CD8-positive, alpha-beta memory T cell (primary cell): ENCODE results near the gene APBB3. TPM values are rescaled to one million over a fixed set of nuclear protein-coding genes. Genes with fewer than 3 reads are reported as not detected.
A peak's percentile ranks its signal among the peaks of the same experiment; 100 is the strongest.

Experiments
- CTCF ChIA-PET: fragments of 350-600 bp; sonication (Branson Sonifier 250); formaldehyde crosslinking; loops from one replicate; lab custom pipeline; 2021; ENCODE audit warnings: antibody characterized with exemption; lab: Charles Lee
- POLR2A ChIA-PET: fragments of 350-600 bp; sonication (Branson Sonifier 250); formaldehyde crosslinking; loops from one replicate; lab custom pipeline; 2021; ENCODE audit warnings: antibody characterized with exemption; lab: Charles Lee
- DNase-seq, 5 donors: peaks; one replicate each; pipeline versions ENCODE4 v3.0.0 to v3.0.0-alpha.2; 2020 to 2022; ENCODE audit warnings: mixed read lengths in 1 of 5
- H3K27ac ChIP-seq: one replicate; pipeline ENCODE4 v1.7.0; 2013; ENCODE audit warnings: low read depth, mild to moderate bottlenecking, low read length, moderate library complexity
- H3K27me3 ChIP-seq: 2 replicates; pipeline ENCODE4 v1.7.0; 2013; ENCODE audit warnings: low read length, mild to moderate bottlenecking; ENCODE audit not compliant: insufficient read depth, poor library complexity, severe bottlenecking
- H3K36me3 ChIP-seq: 2 replicates; pipeline ENCODE4 v1.7.0; 2013; ENCODE audit warnings: mild to moderate bottlenecking, low read length, moderate library complexity; ENCODE audit not compliant: insufficient read depth
- H3K4me1 ChIP-seq: 2 replicates; pipeline ENCODE4 v1.7.0; 2013; ENCODE audit warnings: mild to moderate bottlenecking, low read length, moderate library complexity; ENCODE audit not compliant: insufficient read depth
- H3K4me3 ChIP-seq: 2 replicates; pipeline ENCODE4 v1.7.0; 2013; ENCODE audit warnings: mild to moderate bottlenecking, low read length
- H3K9me3 ChIP-seq: 2 replicates; pipeline ENCODE4 v1.7.0; 2013; ENCODE audit warnings: mild to moderate bottlenecking, low read length
- H3K27ac Mint-ChIP-seq, 8 donors: one replicate each; pipeline ENCODE4 v1.8.0; 2020 to 2021; ENCODE audit warnings: mixed read lengths in 8 of 8, mild to moderate bottlenecking in 6 of 8, inconsistent platforms in 3 of 8, moderate library complexity in 3 of 8
- H3K27me3 Mint-ChIP-seq, 2 donors: one replicate each; pipeline ENCODE4 v1.8.0; 2020 to 2021; ENCODE audit warnings: mixed read lengths in 2 of 2, mild to moderate bottlenecking in 1 of 2, moderate library complexity in 1 of 2
- H3K36me3 Mint-ChIP-seq, 3 donors: one replicate each; pipeline ENCODE4 v1.8.0; 2020 to 2021; ENCODE audit warnings: mixed read lengths in 3 of 3, inconsistent platforms in 1 of 3, mild to moderate bottlenecking in 1 of 3
- H3K4me1 Mint-ChIP-seq, 3 donors: one replicate each; pipeline ENCODE4 v1.8.0; 2020 to 2021; ENCODE audit warnings: mixed read lengths in 3 of 3, inconsistent platforms in 1 of 3, mild to moderate bottlenecking in 1 of 3
- H3K4me3 Mint-ChIP-seq, 7 donors: one replicate each; pipeline ENCODE4 v1.8.0; 2020 to 2021; ENCODE audit warnings: mixed read lengths in 7 of 7, mild to moderate bottlenecking in 6 of 7, moderate library complexity in 4 of 7, inconsistent platforms in 2 of 7
- H3K9me3 Mint-ChIP-seq, 5 donors: one replicate each; pipeline ENCODE4 v1.8.0; 2020 to 2022; ENCODE audit warnings: mixed read lengths in 5 of 5, mild to moderate bottlenecking in 3 of 5, moderate library complexity in 2 of 5, inconsistent platforms in 1 of 5
- polyA plus RNA-seq: library from polyadenylated mRNA; unstranded; fragments of 300-500 nt; fragmentation: Illumina TruSeq; gene quantifications from one replicate; pipeline ENCODE4 v1.2.3, GENCODE V29; 2021
- total RNA-seq, 2 experiments: library from RNA; stranded (reverse); gene quantifications; one replicate each; pipeline ENCODE4 v1.2.3, GENCODE V29; 2021

The APBB3 gene
- total and polyA plus RNA-seq, 3 experiments from 2014 or later, result 3.5 to 17.0 (median 14.1) TPM

DNA sequence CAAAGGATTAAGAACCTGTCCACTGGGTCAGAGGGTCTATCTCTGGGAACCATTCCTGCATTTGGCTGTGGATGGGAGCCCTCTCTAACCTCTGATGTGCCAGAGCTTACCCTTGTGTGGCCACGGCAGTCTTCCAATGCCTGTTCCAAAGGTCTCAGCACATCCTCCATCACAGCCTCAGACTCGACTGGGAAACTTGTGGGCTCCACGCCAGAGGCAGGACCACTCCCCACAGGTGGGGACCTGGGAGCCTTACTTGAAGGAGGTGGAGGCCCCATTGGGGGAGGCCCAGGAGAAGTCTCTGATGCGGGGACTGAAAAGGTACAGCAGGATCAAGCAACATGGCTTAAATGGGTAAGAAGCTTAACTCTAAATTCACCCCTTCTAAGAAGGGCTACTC, 12.5 kb downstream of the APBB3 start:
- H3K4me3 Mint-ChIP-seq, result no peak overlapping the region
- peaks cover 55 to 79% (median 69%) of the 10 kb centered on the region in 3 donors for H3K4me1 Mint-ChIP-seq
- H3K27ac Mint-ChIP-seq, result peak overlapping the region in 4 of 8 donors; percentile 29 to 86 (median 52)
- no peaks in the 10 kb centered on the region for H3K9me3 ChIP-seq
- H3K27me3 ChIP-seq, result no peaks in the 10 kb centered on the region
- peaks cover 0 to 58% (median 9%) of the 10 kb centered on the region in 3 donors for H3K36me3 Mint-ChIP-seq
- H3K36me3 ChIP-seq, result peaks cover 11% of the 10 kb centered on the region
- no peak overlapping the region for H3K4me3 ChIP-seq
- no peak overlapping the region for H3K27ac ChIP-seq
- no peaks in the 10 kb centered on the region for H3K27me3 Mint-ChIP-seq
- H3K4me1 ChIP-seq, result peaks cover 55% of the 10 kb centered on the region
- no peaks in the 10 kb centered on the region for H3K9me3 Mint-ChIP-seq
- POLR2A ChIA-PET, result no interaction called here
- DNase-seq, result no peak
- CTCF ChIA-PET, result interaction anchor here (1.1 to 1.3 kb wide), 2 partner anchors 96 to 159 kb away, joined by 3 to 5 read pairs; partner anchors contain the start of genes IK and NDUFA2

DNA sequence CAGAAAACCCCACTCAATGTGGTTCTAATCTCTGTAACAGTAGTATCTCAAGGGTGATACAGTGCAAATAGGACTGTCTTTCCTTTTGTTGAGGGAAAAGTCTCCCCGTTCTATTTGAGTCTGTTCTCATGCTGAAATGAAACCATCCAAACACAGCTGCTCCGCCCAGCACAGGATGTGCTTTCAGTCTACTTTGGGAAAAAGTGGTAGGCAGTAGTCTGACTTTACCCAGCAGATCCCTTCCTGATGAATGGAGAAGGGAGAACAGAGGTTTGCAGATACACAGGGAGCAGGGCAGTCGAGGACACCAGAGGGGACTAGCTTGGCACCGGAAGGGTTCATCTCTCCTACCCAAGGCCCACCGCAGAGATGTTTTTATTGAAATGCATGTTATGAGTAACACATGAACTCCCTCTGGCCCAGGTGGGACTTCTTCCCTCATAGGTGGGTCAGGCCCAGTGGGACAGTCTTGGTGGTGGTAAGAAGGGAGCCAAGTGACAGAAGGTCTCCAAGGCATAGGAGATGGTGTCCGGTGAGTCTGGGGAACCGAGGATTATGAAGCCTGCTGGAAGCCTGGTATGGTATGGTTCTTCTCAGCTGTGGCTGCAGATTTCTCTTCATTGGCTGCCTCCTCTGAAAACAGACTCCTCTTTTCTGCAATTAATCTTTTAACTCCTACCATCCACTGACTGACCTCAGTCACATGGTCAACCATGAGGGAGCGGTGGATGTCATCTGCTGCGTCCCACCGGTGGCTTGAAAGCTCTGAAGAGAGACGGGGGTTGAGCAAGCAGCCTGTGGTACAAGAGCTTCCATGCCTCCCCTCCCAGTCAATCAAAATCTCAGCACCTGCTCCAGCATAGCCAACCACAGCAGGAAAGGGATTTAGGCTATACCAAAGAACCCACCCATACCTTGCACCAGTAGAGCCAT, 14.0 kb downstream of the APBB3 start:
- peaks cover 47 to 66% (median 59%) of the 10 kb centered on the region in 3 donors for H3K4me1 Mint-ChIP-seq
- Histone ChIP-seq H3K4me3 (no peak overlapping the region), H3K36me3 (peaks cover 11% of the 10 kb centered on the region), H3K27me3 (no peaks in the 10 kb centered on the region), H3K9me3 (no peaks in the 10 kb centered on the region), H3K27ac (no peak overlapping the region), H3K4me1 (peaks cover 43% of the 10 kb centered on the region)
- peaks cover 0 to 54% (median 5%) of the 10 kb centered on the region in 3 donors for H3K36me3 Mint-ChIP-seq
- no peak for DNase-seq
- ChIA-PET CTCF (interaction anchor here (0.6 kb wide), 1 partner anchor 125 kb away, joined by 3 read pairs; no protein-coding TSS in a partner anchor), POLR2A (interaction anchor here (1.3 kb wide), 1 partner anchor 96 kb away, joined by 3 read pairs; the partner anchor contains the start of gene NDUFA2)
- H3K4me3 Mint-ChIP-seq, result peak overlapping the region in 1 of 7 donors; percentile 71
- no peaks in the 10 kb centered on the region for H3K27me3 Mint-ChIP-seq
- H3K27ac Mint-ChIP-seq, result peak overlapping the region in 7 of 8 donors; percentile 19 to 95 (median 74)
- no peaks in the 10 kb centered on the region for H3K9me3 Mint-ChIP-seq

DNA sequence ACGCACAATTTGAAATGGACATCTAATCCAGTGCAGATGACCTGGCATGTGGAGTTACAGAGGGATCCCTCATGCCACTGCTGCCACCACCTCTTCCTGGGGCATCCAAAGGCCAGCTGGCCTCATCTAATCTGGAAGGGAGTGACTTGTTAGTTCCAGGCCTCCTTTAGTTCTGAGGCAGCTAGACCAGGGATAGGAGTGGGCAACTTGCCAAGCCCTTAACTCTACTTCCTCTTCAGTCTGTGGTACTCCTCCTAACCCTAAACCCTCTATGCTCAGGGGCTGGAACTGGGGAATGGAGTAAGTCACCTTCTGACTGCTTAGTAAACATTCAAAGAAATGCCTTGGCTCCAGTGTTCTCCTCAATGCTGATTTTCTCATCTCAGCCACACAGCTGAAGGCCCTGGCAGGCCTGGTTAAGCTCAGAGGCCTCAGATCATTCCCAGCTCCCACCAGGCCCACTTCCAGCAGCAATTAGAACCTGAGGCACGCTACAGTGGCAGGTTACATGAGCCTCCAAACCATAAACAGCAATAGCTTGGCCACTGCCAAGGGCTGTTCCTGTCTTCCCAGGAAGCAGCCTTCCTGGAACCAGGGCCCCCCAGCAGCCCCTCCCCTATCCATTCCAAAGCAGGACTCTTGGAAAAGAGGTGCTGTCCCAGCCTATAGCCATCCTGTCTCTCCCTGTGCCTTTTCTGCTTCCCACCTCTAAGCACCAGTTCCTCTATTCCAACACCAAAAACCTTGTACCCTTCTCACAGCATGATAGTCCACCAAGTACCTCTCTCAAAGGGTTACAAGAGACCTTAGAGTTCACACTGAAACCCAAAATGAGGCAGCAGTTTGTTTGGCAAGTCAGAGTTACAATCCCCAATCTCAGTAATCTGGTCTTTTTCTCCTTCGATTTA, 14.9 kb downstream of the APBB3 start:
- Mint-ChIP-seq H3K9me3 (no peaks in the 10 kb centered on the region), H3K36me3 (peaks cover 0 to 57% (median 9%) of the 10 kb centered on the region in 3 donors), H3K27me3 (no peaks in the 10 kb centered on the region), H3K4me1 (peaks cover 38 to 57% (median 51%) of the 10 kb centered on the region in 3 donors), H3K27ac (peak overlapping the region; percentile 68 to 95 (median 94)), H3K4me3 (peak overlapping the region in 5 of 7 donors; percentile 52 to 80 (median 70))
- ChIA-PET CTCF (interaction anchor here (2.3 to 3.6 kb wide), 3 partner anchors 9 to 93 kb away, joined by 9 to 34 read pairs (median 10); partner anchors contain the start of gene SRA1), POLR2A (interaction anchor here (1.3 to 3.1 kb wide), 4 partner anchors 8 to 97 kb away, joined by 3 to 29 read pairs (median 8); partner anchors contain the start of genes APBB3, NDUFA2, SLC35A4 and SRA1)
- Histone ChIP-seq H3K27ac (peak overlapping the region; percentile 19), H3K36me3 (peaks cover 11% of the 10 kb centered on the region), H3K9me3 (no peaks in the 10 kb centered on the region), H3K4me1 (peaks cover 38% of the 10 kb centered on the region), H3K4me3 (no peak overlapping the region), H3K27me3 (no peaks in the 10 kb centered on the region)
- DNase-seq, result no peak

DNA sequence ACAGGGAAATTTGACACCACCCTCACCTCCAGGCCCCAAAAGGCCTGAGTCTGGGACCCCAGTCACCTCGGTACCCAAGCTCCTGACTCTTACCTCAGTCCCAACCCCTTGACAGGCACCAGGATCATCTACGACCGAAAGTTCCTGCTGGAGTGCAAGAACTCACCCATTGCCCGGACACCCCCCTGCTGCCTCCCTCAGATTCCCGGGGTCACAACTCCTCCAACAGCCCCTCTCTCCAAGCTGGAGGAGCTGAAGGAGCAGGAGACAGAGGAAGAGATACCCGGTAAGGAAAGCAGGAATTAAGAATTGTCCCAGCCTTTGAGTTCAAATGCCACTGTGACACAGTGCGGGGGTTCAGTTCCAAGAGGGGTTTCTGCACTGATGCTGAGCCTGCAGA, 15.6 kb downstream of the APBB3 start:
- DNase-seq, result no peak
- Mint-ChIP-seq H3K27ac (peak overlapping the region; percentile 87 to 95 (median 94)), H3K36me3 (peaks cover 0 to 58% (median 15%) of the 10 kb centered on the region in 3 donors), H3K4me1 (peaks cover 32 to 50% (median 44%) of the 10 kb centered on the region in 3 donors), H3K27me3 (no peaks in the 10 kb centered on the region), H3K4me3 (peak overlapping the region in 6 of 7 donors; percentile 48 to 86 (median 68)), H3K9me3 (no peaks in the 10 kb centered on the region)
- peaks cover 11% of the 10 kb centered on the region for H3K36me3 ChIP-seq
- peaks cover 32% of the 10 kb centered on the region for H3K4me1 ChIP-seq
- H3K9me3 ChIP-seq, result no peaks in the 10 kb centered on the region
- ChIA-PET POLR2A (interaction anchor here (1.3 to 3.1 kb wide), 3 partner anchors 8 to 16 kb away, joined by 3 to 29 read pairs (median 12); partner anchors contain the start of genes APBB3, SLC35A4 and SRA1), CTCF (interaction anchor here (1.2 to 3.6 kb wide), 9 partner anchors 10 to 171 kb away, joined by 5 to 34 read pairs (median 9); partner anchors contain the start of genes CD14, SRA1 and TMCO6)
- no peak overlapping the region for H3K27ac ChIP-seq
- no peaks in the 10 kb centered on the region for H3K27me3 ChIP-seq
- no peak overlapping the region for H3K4me3 ChIP-seq

DNA sequence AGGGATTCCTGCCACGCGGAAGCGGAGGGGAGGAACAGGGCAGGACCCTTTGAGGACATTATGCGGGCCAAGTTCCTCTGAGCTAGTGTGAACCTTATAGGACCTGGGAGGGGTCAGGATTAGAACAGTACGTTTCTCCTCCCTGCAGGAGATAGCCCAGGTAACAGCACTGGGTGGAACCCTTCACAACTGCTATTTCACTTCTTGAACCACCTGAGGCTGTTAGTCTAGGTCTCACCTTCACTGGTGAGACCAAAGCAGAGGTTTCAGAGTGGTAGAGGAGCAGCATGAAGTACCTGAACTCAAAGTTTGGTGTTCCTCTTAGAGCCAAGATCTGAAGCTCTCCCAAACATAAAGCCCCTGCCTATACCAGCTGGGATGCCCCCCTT, 16.1 kb downstream of the APBB3 start:
- H3K4me3 Mint-ChIP-seq, result peak overlapping the region; percentile 80 to 88 (median 84)
- H3K27me3 ChIP-seq, result no peaks in the 10 kb centered on the region
- ChIA-PET POLR2A (interaction anchor here (0.8 to 3.1 kb wide), 5 partner anchors 9 to 147 kb away, joined by 3 to 29 read pairs (median 12); partner anchors contain the start of genes ANKHD1, APBB3, SLC35A4 and SRA1), CTCF (interaction anchor here (0.9 to 3.6 kb wide), 16 partner anchors 10 to 172 kb away, joined by 3 to 34 read pairs (median 6); partner anchors contain the start of genes ANKHD1, CD14, SRA1 and TMCO6)
- peak overlapping the region; percentile 66 for H3K27ac ChIP-seq
- H3K4me1 Mint-ChIP-seq, result peaks cover 27 to 45% (median 39%) of the 10 kb centered on the region in 3 donors
- H3K9me3 ChIP-seq, result no peaks in the 10 kb centered on the region
- peak overlapping the region; percentile 87 to 95 (median 94) for H3K27ac Mint-ChIP-seq
- H3K4me3 ChIP-seq, result peak overlapping the region; percentile 70
- peaks cover 11% of the 10 kb centered on the region for H3K36me3 ChIP-seq
- no peak for DNase-seq
- H3K36me3 Mint-ChIP-seq, result peaks cover 0 to 57% (median 15%) of the 10 kb centered on the region in 3 donors
- no peaks in the 10 kb centered on the region for H3K9me3 Mint-ChIP-seq
- H3K4me1 ChIP-seq, result peaks cover 32% of the 10 kb centered on the region
- H3K27me3 Mint-ChIP-seq, result no peaks in the 10 kb centered on the region

DNA sequence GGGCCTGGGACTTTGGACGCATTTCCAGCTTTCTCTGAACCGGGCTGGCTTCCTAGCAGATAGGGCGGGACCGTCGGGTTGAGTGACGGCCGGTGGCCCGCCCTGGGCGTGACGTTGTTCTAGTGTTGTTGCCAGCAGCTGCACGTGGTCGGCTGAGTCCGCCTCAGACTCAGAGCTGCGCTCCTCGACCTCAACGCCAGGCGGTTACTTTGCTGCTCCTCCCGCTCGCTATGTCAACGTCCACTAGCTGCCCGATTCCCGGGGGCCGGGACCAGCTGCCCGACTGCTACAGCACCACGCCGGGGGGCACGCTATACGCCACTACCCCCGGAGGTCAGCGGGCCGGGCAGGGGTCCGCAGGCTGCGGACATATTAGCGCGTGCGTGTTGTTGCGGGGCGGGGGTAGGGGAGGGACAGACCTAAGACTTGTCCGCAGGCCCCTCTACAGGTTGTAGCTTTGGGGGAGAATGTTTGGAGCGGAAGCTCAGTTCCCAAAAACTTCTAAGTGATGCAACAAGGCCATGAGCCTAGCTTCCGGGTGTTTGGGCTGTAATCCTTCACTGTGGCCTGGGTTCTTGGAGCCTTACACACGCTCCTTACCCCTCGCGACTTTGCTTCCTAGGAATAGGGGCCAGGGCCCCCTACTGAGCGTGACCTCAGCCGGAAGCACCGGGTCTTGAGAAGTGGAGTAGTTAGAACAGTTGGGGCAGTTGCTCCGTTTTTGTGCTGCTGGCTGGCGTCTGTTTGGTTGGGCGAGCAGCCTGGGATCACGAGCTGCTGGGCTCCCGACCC, 16.7 kb downstream of the APBB3 start, which contains the start of gene EIF4EBP3:
EIF4EBP3 (plus strand) TSS at position 155 of the 792 bp plus-strand sequence; CDS start at position 231, 76 bp downstream.
- H3K36me3 ChIP-seq, result peaks cover 11% of the 10 kb centered on the region
- Mint-ChIP-seq H3K27ac (peak within 1 kb of the TSS; percentile 87 to 95 (median 94)), H3K36me3 (peaks cover 0 to 55% (median 15%) of the 10 kb centered on the region in 3 donors), H3K4me3 (peak within 1 kb of the TSS; percentile 80 to 88 (median 84)), H3K4me1 (peaks cover 21 to 39% (median 33%) of the 10 kb centered on the region in 3 donors), H3K9me3 (no peaks in the 10 kb centered on the region), H3K27me3 (no peaks in the 10 kb centered on the region)
- peak within 1 kb of the TSS; percentile 70 for H3K4me3 ChIP-seq
- peaks cover 32% of the 10 kb centered on the region for H3K4me1 ChIP-seq
- H3K27ac ChIP-seq, result peak within 1 kb of the TSS; percentile 66
- DNase-seq, result peak; percentile 78 to 91 (median 82)
- H3K27me3 ChIP-seq, result no peaks in the 10 kb centered on the region
- CTCF ChIA-PET, result interaction anchor here (0.9 to 3.6 kb wide), 22 partner anchors 8 to 172 kb away, joined by 3 to 34 read pairs (median 6); partner anchors contain the start of genes ANKHD1, CD14, HARS1 and HARS2
- no peaks in the 10 kb centered on the region for H3K9me3 ChIP-seq
- POLR2A ChIA-PET, result interaction anchor here (0.7 to 3.1 kb wide), 9 partner anchors 9 to 146 kb away, joined by 3 to 29 read pairs (median 6); partner anchors contain the start of genes ANKHD1, APBB3, CD14 and IK
